Daoy (cell line): ENCODE measurements around the gene IGSF9B. TPM values are rescaled to one million over a fixed set of nuclear protein-coding genes. Genes with fewer than 3 reads are reported as not detected.
"Not testable (repeated sequence)": the region's sequence is repeated elsewhere in the genome, so short reads cannot be mapped to it uniquely, and the experiment has no call there.

Experiments used
- DNase-seq: peaks from one replicate; pipeline ENCODE4 v3.0.0-alpha.2; 2015; ENCODE audit warnings: low read depth
- total RNA-seq: library from RNA; depleted of rRNA; stranded (reverse); fragments of >200 nt; shearing (Covaris generic); gene quantifications from 2 replicates; pipeline ENCODE4 v1.2.3, GENCODE V29; 2014; rRNA removed

Gene IGSF9B, protein sequence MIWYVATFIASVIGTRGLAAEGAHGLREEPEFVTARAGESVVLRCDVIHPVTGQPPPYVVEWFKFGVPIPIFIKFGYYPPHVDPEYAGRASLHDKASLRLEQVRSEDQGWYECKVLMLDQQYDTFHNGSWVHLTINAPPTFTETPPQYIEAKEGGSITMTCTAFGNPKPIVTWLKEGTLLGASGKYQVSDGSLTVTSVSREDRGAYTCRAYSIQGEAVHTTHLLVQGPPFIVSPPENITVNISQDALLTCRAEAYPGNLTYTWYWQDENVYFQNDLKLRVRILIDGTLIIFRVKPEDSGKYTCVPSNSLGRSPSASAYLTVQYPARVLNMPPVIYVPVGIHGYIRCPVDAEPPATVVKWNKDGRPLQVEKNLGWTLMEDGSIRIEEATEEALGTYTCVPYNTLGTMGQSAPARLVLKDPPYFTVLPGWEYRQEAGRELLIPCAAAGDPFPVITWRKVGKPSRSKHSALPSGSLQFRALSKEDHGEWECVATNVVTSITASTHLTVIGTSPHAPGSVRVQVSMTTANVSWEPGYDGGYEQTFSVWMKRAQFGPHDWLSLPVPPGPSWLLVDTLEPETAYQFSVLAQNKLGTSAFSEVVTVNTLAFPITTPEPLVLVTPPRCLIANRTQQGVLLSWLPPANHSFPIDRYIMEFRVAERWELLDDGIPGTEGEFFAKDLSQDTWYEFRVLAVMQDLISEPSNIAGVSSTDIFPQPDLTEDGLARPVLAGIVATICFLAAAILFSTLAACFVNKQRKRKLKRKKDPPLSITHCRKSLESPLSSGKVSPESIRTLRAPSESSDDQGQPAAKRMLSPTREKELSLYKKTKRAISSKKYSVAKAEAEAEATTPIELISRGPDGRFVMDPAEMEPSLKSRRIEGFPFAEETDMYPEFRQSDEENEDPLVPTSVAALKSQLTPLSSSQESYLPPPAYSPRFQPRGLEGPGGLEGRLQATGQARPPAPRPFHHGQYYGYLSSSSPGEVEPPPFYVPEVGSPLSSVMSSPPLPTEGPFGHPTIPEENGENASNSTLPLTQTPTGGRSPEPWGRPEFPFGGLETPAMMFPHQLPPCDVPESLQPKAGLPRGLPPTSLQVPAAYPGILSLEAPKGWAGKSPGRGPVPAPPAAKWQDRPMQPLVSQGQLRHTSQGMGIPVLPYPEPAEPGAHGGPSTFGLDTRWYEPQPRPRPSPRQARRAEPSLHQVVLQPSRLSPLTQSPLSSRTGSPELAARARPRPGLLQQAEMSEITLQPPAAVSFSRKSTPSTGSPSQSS (N-terminal part only)
- total RNA-seq, result 1.0 and 1.3 TPM in 2 replicates

DNA sequence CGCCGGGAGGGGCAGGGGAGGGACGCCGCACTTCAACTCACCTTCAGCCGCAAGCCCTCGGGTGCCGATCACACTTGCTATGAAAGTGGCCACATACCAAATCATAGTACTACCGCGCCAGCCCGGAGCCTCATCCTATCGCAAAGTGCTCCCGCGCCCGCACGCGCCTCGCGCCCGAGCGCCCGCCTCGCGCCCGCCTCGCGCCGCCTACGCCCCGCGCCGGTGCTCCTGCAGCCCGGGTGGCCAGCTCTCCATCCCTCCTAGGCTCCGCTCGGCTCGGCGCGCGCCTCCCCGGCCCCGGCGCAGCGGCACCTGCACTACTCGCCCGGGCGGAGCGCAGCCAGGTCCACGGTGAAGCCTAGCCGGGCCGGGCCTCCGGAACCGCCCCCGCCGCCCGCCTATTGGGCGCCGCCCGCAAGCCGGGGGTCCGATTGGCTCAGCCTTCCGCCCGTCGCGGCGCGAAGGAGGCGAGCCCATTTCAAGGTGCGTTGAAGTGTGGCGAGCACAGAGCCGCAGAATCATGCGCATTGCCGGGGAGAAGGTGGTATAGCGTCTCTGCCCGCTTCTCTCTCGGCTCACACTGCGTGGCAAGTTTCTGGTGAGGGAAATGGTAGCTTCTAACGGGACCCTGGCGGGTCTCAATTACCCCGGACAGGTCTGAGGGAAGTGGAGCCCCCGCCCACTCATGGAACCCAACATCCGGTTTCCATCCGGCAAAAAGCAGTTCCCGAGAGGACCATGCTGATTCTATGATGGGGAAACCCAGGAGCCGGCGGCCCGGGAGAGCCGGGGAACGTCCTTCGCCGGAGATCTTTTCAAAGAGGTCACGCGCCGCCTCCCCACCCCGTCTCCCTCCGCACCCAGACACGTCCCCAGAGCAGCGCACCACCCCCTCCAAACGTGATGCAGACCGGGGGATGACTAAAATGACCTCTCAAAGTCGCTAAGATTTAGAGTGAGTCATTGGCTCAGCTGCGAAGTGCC, at the start of gene IGSF9B:
Gene IGSF9B (minus strand): TSS at position 319 of the 984 bp plus-strand sequence. CDS start 214 bp downstream, at position 105.
- DNase-seq, result peak; percentile 92

DNA sequence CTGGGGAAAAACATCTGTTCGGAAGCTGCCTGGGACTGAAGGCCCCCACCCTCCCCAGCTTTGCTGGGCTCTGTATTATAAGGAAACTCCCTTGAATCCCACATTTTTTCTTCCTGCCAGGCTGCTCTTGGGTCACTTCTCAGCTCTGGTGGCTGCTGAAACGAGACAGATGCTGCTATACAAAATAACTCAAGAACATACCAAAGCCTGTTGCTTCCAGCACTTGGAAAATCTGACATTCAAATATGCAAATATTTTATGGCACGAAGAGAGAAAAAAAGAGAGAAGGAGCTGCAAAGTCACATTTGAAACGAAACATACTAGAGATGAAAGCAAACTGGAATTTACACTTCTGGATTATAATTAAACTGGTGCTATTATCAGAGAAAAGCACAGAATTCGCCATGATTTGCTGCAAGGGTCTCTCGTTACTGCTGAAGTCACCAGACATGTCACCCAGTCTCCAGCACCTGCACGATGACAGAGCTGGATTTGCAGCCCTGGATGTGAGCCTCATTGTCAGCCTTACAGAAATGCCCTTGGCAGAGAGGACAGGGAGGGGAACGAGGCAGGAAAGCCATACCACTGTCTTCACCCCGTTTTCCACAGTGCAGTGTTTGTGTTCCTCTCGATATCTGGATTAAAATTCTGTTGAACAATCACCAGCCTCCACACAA, 47.9 kb upstream of the IGSF9B start:
- DNase-seq, result no peak

DNA sequence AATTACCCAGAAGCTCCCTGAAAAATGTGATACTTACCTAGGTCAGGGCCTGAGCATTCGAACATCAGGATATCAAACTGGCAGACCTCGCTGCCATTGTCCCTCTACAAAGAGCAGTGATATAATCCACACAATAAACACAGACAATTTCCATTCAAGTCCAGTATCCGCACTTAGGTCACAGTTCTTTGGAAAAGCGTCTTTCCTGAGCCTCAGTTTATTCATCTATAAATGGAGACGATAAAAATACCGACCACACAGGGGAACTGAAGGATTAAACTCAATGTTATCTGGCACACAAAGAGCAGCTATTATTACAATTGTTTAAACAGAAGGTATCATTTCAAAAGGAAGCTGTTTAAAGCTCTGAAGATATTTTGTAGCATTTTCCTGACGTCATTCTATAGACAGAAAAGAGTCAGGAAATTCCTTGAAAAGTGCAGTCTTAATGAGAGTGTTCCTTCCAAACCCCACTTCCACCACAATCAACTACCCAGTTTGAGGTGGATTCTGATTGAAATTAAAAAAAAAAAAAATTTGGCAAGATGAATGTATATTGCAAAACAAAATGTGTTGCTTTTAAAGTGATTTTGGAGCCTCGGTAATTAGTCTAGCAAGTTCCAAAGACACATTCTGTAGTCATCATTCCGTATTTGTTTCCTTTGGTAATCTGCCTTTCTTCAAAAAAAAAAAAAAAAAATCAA, 47.2 kb upstream of the IGSF9B start:
- no peak for DNase-seq

DNA sequence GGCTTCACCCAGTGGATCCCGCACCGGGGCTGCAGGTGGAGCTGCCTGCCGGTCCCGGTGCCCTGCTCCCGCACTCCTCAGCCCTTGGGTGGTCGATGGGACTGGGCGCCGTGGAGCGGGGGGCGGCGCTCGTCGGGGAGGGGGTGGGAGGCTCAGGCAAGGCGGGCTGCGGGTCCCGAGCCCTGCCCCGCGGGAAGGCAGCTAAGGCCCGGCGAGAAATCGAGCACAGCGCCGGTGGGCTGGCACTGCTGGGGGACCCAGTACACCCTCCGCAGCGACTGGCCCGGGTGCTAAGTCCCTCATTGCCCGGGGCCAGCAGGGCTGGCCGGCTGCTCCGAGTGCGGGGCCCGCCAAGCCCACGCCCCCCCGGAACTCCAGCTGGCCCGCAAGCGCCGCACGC, 46.1 kb upstream of the IGSF9B start:
- DNase-seq, result not testable (repeated sequence)

DNA sequence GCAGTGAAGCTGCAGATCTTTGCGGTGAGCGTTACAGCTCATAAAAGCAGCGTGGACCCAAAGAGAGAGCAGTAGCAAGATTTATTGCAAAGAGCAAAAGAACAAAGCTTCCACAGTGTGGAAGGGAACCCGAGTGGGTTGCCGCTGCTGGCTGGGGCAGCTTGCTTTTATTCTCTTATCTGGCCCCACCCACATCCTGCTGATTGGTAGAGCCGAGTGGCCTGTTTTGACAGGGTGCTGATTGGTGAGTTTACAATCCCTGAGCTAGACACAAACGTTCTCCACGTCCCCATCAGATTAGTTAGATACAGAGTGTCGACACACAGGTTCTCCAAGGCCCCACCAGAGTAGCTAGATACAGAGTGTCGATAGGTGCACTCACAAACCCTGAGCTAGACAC, 45.6 kb upstream of the IGSF9B start:
- not testable (repeated sequence) for DNase-seq

DNA sequence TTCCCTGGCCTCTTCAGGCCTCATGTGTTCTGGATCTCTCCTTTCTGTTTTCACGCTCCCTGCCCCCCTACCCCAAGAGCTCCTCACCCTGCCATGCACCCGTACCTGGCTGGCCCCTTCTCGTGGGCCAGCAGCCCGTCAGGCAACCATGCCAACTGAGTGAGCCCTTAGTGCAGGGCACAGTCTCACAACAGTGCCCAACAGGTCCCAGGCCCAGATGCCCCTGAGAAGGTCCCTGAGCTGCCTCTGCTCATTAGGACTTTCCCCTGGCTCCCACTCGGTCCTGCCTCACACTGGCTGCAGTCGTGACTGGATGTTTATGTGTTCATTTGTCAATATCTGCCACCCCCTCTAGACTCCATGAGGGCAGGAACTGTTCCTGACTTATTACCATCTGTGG, 44.8 kb upstream of the IGSF9B start:
- no peak for DNase-seq

DNA sequence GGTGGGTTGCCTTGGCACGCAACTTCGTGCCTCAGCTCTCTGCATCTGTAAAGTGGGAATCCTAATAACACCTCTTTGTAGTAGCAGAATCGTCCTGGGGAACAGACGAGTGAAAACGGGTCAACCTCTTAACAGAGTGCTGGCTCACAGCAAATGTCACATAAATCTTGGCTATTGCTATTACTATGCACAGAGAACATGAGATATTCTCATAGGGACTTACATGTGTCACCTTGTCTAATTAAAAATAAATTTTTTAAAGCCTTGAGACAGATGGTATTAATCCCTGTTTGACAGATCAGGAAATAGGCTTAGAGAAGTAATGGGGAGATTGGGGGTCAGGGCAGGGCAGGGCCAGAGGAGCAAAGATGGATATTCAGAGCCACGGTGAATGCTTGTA, 44.3 kb upstream of the IGSF9B start:
- no peak for DNase-seq

DNA sequence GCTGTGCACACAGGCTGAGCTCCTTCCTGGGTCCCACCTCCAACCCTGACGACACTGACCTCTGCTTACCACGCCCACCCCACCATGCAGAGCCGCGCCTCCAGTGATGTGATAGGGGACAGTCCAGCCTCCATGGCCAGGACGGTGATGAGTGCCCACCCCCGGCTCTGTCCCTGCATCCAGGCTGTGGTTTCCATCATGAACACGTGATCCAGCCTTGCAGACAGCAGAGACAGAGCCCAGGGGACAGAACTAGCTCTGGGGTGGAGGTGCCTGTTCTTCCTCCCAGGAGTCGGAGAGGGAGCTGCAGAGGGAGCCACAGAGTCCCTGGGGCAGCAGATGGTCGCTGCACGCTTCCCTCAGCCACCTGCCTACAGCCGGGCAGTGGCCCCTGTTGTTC, 42.6 kb upstream of the IGSF9B start:
- DNase-seq, result no peak

DNA sequence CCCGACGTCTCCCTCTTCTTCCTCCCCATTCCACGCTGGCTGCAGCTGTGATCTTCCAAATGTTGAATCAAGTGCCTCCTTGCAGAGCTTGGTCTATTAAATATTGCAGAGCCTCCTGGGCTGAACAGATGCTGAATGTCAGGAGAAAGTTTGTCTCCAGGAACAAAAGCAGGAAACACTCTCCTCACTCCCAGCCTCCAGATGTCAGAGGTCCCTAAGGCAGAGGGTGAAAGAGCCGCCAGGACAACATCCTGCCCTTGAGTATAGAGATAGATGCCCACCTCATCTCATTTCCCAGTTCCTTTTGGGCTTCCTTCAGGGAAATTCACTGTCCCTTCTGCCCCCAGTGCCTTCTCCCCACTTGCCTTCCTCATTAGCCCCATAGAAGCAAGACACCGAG, 40.8 kb upstream of the IGSF9B start:
- no peak for DNase-seq

DNA sequence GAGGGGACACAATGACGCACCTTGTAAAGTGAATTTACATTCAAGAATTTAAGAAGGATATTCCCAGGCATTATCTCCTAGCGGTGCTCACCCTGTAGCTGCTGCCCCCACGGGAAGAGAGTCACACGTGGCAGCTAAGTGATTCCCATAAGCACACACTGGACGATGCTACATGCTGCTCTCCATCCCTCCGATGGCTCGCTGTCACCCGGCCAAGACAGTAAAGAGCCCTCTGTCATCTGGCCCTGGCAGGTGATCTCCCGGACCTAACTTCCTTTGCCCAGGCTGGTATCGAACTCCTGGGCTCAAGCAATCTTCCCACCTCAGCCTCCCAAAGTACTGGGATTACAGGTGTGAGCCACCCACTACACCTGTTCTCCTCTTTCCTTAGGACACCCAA, 39.9 kb upstream of the IGSF9B start:
- DNase-seq, result no peak

DNA sequence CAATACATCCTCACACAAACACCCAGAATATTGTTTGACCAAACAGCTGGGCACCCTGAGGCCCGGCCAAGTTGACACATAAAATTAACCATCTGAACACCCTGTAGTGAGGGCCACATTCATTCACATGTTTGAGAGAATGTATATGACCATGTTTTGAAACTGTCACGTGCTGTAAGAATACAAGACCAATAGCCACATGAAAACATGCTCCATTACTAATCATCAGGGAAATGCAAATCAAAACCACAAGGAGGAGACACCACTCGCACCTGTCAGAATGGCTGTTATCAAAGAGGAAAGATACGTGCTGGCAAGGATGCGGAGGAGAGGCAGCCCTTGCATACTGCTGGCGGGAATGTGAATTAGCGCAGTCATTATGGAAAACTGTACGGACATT, 38.3 kb upstream of the IGSF9B start:
- no peak for DNase-seq

DNA sequence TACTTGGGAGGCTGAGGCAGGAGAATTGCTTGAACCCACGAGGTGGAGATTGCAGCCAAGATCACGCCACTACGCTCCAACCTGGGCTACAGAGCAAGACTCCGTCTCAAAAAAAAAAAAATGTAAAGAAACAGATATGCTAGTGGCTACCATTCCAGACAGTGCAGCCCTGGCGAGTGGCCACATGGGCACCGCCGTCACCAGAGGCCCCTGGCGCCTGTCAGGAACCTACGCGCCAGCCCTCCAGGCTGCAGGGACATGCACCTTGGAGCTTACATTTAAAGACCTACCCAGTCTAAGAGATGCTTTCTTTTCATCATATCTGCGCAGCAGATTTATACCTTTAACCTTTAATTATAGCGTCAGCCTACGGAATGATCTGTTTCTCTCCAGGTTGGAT, 37.2 kb upstream of the IGSF9B start:
- DNase-seq, result no peak

DNA sequence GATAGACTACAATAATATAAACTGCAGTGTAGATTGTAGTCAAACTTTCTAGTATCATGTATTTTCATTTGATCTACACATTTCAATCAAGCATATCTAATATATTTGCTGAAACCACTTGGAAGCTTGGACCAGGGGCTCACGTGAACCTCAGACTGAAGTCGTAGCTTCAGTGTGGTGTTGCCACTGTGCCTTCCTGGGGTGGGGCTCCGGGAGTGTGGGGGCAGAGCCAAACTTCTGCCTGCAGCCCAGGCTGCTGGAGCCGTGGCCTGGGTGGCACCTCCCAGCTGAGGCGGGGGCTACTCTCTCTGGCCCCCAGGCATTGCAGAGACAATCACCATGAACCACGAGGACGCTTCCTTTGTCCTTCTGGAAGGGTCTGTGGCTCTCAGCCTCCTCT, 36.3 kb upstream of the IGSF9B start:
- DNase-seq, result no peak

DNA sequence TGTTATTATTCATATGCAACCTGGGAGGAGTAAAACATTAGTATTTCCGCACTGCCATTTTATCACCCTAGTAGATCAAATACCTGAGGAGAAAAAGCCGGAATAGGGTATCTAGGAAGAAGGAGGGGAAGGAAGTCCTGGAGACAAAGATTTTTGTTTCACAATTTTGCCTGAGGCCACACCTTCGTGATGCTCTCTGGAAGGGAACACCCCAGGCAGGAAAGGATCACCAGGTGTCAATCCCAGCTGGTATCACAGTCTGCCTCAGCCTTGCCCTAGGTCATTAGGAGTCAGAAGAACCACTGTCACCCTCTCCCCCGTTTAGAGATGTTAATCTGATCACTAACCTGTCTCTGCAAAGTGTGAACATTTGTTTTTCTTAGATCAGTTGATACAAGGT, 35.4 kb upstream of the IGSF9B start:
- no peak for DNase-seq

DNA sequence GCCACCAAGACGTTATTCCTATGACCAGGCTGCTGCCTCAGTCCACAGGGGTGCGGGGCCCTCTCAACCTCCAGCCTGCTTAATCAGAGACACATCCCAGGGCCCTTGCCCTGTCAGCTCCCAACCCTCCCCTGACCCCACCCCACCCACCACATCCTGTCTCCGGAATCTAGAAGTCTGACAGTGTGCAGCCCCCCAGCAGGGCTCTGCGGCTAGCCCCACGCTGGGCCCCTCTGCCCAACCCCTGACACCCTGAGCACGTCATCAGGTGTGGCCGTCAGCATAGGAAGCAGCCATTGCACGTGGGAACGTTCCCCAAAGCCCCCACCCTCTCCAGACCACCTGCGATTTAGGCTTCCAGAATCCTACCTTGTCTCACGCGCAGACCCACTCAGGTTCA, 34.3 kb upstream of the IGSF9B start:
- peak; percentile 40 for DNase-seq

DNA sequence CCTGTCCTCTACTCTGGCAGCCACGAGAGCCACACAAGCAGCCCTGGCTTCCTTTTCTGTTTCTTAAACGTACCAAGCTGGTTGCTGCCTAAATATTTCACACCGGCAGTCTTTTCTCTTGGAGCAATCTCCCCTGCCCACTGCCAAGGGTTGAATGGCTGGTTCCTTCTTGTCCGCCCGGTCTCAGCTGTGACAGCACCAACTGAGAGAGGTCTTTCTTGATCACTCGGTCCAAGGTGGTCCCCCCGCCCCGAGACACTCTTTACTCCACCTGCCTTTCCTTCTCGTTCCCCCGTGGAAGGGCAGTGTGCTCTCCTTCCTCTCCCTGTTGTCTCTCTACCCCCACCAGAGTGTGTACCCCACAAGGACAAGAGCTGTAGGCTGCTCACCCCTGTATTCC, 33.7 kb upstream of the IGSF9B start:
- no peak for DNase-seq

DNA sequence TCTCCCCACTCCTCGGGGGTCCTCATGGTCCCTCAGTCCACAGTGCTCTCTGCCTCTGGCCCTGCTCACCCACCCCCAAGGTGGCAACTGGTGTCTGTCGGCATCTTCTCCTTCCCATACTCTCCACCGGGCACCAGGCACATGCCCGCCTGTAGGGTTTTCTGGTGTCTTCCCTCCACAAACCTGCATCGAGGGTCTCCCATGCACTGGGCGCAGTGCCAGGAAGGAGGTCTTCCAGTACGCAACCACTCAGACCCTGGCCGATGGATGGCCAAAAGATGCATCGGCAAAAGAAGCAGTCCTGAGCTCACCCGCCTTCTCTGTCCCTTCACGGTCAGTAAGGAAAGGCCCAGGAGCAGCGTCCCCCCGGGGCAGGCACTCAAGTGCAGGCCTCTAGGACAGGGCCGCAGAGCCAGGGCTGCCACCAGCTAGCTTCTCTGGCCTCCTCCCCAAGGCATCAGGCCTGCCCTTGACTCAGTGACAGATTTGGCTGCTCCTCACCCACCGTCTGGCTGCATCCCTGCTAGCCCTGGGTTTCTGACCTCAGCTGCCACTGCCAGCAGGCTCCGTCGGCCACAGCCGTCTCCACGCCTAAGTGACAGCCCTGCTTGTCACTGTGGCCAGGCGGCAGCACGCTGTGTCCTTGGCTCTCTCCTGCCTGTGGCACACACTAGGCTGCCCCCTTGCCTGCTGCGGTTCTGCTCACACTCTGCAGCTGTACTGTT, 32.1 kb upstream of the IGSF9B start:
- no peak for DNase-seq

DNA sequence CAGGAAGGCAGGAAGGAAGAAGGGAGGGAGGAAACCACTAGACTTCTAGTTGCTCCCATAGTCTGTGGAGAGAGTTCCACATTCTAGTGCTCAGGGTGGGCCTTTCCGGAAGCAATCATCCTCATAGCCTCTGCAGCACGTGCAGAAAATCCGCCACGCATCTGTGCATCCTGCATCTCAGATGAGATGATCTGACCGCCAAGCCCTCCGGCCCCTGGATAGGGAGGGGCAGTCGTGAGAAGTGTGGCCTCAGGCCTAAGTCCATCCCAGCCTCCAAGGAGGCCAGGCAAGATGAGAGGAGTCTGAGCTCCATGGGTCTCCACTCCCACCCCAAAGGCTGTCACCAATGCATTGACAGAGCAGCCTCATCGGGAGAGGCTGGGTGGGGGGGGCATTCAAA, 30.4 kb upstream of the IGSF9B start:
- DNase-seq, result no peak
